Breast epithelium (tissue), 3 donors: ENCODE data around the gene MROH7.

ENCODE experiments used
- CTCF ChIP-seq, 3 donors: fragments of 450-650 bp; IDR thresholded peaks; one replicate each; pipeline ENCODE4 v1.5.1; 2016 to 2017; ENCODE audit warnings: antibody characterized with exemption in 3 of 3, mild to moderate bottlenecking in 3 of 3, moderate library complexity in 3 of 3
- POLR2AphosphoS5 ChIP-seq, 3 donors: sonication (generic); formaldehyde crosslinking; IDR thresholded peaks; one replicate each; pipeline ENCODE4 v1.6.1; 2017; ENCODE audit warnings: antibody characterized with exemption in 3 of 3

GRCh38 chr1:54604572-54605370, 36.8 kb upstream of the MROH7 start:
- TF ChIP-seq POLR2AphosphoS5 (IDR thresholded peaks at IDR 0.05) (no peak), CTCF (IDR thresholded peaks at IDR 0.05) (no peak)
